Measurements from ENCODE around the gene NES. TPM values are rescaled to one million over a fixed set of nuclear protein-coding genes. Genes with fewer than 3 reads are reported as not detected.
"Not testable (repeated sequence)": the region's sequence is repeated elsewhere in the genome, so short reads cannot be mapped to it uniquely, and the experiment has no call there.

Gene NES
- total RNA-seq, 4 donors from 2014 or later, result 16.6 to 37.4 (median 32.5) TPM

DNA sequence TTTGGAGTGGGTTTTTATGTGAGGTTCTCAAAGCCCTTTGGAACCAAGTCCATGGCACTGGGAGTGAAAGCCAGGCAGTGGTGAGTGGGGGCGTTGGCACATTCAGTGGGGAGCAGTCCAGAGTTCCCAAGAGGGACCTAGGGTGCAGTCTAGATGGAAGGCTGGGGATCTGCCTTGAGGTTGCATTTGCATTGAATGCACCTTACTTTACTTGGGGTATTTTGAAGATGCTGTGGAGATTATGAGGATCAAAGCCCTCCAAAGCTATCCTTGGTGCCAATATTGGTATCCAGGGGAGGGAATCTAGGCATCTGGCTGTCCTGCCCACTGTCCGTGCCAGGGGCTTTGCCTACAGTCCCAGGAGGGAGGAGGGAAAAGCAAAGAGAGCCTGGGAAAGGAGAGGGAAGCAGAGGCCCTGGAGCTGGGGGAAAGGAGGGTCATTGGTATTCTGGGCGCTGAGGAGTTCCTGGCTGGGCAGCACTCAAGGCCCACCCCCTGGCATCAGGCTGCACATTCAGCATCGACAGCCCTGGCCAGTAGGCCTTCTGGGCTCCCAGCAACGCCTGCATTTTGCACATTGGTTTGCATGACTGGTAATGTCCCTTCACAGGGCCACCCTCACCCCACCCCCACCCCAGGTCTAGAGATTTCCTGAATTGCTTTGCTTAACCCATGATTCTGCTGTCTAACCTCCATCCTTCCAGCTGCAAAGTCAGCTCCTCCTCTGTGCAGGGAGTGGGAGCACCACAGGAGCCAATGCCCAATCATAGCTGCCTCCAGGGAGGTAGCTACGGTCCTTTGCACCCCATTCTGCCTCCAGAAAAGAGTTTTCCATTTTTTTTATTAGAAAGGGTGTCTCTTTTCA lies 36.1 kb downstream of the NES start:
- Histone ChIP-seq H3K36me3 (no peaks in the 10 kb centered on the region), H3K4me1 (peaks cover 12 to 21% (median 18%) of the 10 kb centered on the region in 4 donors), H3K9me3 (no peaks in the 10 kb centered on the region), H3K27ac (replicated peaks in 1 of 4) (no peak overlapping the region), H3K4me3 (peak overlapping the region; percentile 44 to 53 (median 50)), H3K27me3 (peaks cover 3 to 96% (median 39%) of the 10 kb centered on the region in 4 donors)
- intact Hi-C loops (cut with DNase I), result no loop called here
- TF ChIP-seq, protein P1, sequence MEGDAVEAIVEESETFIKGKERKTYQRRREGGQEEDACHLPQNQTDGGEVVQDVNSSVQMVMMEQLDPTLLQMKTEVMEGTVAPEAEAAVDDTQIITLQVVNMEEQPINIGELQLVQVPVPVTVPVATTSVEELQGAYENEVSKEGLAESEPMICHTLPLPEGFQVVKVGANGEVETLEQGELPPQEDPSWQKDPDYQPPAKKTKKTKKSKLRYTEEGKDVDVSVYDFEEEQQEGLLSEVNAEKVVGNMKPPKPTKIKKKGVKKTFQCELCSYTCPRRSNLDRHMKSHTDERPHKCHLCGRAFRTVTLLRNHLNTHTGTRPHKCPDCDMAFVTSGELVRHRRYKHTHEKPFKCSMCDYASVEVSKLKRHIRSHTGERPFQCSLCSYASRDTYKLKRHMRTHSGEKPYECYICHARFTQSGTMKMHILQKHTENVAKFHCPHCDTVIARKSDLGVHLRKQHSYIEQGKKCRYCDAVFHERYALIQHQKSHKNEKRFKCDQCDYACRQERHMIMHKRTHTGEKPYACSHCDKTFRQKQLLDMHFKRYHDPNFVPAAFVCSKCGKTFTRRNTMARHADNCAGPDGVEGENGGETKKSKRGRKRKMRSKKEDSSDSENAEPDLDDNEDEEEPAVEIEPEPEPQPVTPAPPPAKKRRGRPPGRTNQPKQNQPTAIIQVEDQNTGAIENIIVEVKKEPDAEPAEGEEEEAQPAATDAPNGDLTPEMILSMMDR (IDR thresholded peaks at IDR 0.05), result no peak
- no peak for TF ChIP-seq POLR2AphosphoS5 (IDR thresholded peaks at IDR 0.05)
- TF ChIP-seq POLR2A (IDR thresholded peaks at IDR 0.05; ENCODE audit: low read depth), result no peak
- no peak for TF ChIP-seq EP300 (IDR thresholded peaks at IDR 0.05)
- DNase-seq (ENCODE audit: extremely low spot score), result no peak
- WGBS, result 44% methylated on average over 6 of the region's 6 CpGs

DNA sequence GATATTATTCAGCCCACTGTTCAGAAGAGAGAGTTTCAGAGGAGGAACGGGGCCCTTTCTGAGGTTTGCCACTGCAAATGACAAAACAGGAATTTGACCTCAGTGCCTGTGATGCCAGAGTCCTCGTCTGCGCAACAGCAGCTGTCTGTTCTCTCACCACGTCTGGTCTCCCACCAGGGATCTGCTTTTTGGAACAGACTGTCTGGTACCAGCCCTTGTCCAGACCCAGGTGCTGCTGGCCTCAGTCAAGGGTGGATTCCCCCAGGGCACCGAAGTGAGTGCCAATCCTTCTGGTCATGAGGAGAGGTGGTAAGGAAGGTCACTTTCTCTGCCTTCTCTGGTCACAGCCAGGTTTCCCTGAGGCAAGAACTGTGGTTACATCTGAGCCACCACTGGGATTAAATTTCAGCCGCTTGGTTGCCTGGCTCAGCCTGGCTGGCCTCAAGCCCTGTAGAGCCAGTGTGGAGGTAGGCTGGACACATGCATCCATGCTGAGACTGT lies 37.6 kb downstream of the NES start:
- Histone ChIP-seq H3K36me3 (no peaks in the 10 kb centered on the region), H3K27me3 (peaks cover 3 to 96% (median 39%) of the 10 kb centered on the region in 4 donors), H3K4me3 (no peak overlapping the region), H3K9me3 (no peaks in the 10 kb centered on the region), H3K4me1 (peaks cover 12 to 21% (median 18%) of the 10 kb centered on the region in 4 donors), H3K27ac (replicated peaks in 1 of 4) (no peak overlapping the region)
- TF ChIP-seq POLR2A (IDR thresholded peaks at IDR 0.05; ENCODE audit: low read depth) (no peak), POLR2AphosphoS5 (IDR thresholded peaks at IDR 0.05) (no peak), EP300 (IDR thresholded peaks at IDR 0.05) (no peak)
- TF ChIP-seq, protein P1 (IDR thresholded peaks at IDR 0.05), result no peak
- no peak for DNase-seq (ENCODE audit: extremely low spot score)
- 52% methylated on average over 5 of the region's 6 CpGs for WGBS
- intact Hi-C loops (cut with DNase I), result no loop called here

DNA sequence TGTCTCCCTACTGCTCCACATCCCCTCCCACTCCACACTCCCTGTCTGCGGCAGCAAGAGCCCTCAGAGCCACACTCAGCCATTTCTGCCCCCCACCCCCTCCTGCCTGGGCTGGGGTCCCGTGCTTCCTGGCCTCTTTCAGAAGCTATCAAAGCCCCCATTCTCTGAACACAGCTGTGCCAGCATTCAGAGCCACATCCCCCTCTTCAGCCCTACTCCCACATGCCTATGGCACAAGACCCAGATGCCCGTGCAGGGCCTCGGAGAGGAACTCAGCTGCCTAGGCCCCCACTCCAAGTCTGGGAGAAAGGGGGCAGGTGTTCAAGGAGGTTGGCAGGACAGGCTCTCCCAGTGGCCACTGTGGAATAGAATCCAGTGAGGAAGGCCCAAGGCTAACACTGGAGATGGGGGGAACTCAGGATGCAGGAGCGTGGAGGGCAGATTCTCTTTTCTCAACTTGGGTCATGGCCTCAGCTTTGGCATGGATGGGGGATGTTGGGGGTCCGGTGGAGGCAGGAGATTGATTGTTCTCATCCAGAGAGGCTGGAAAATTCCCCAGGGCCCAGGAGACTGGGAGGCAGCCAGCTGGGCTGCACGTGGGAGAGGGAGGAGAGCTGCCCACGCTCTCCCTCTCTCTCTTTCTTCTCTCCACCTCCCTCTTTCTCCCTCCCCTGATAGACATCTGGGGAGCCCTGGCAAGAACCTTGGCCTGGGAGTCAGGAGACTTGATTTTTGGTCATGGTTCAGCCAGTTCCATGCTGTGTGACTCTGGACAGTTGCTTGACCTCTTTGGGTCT lies 38.8 kb downstream of the NES start:
- H3K36me3 ChIP-seq, result no peaks in the 10 kb centered on the region
- DNase-seq (ENCODE audit: extremely low spot score), result no peak
- 64% methylated on average over 7 of the region's 8 CpGs for WGBS
- TF ChIP-seq POLR2A (IDR thresholded peaks at IDR 0.05; ENCODE audit: low read depth), result no peak
- TF ChIP-seq, protein P1 (IDR thresholded peaks at IDR 0.05), result no peak
- no peak for TF ChIP-seq POLR2AphosphoS5 (IDR thresholded peaks at IDR 0.05)
- TF ChIP-seq EP300 (IDR thresholded peaks at IDR 0.05), result no peak
- no peak overlapping the region for H3K4me3 ChIP-seq
- H3K27ac ChIP-seq (replicated peaks in 1 of 4), result no peak overlapping the region
- H3K27me3 ChIP-seq, result peaks cover 3 to 98% (median 39%) of the 10 kb centered on the region in 4 donors
- intact Hi-C loops (cut with DNase I), result no loop called here
- H3K4me1 ChIP-seq, result peaks cover 12 to 21% (median 18%) of the 10 kb centered on the region in 4 donors
- no peaks in the 10 kb centered on the region for H3K9me3 ChIP-seq

DNA sequence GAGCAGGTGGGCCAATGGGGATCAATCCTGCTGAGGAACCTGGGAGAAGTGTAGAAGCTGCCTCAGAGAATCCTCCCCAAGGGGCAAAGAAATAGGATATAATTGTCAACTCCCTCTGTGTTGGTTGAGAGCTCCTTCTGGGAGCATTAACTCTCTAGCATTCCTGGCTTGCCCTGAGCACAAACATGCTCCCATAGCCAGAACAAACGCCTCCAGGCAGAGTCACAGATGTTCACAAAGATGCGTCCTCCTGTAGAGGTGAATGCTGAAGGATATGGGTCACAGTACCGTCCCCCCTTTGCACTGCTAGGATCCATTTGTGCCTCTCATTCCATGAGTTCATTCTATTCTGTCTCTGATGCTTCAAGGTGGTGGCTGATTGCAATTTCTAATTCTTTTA lies 44.9 kb downstream of the NES start:
- no peaks in the 10 kb centered on the region for H3K36me3 ChIP-seq
- 68% methylated on average over 3 of the region's 3 CpGs for WGBS
- intact Hi-C loops (cut with DNase I), result no loop called here
- no peaks in the 10 kb centered on the region for H3K4me1 ChIP-seq
- no peak overlapping the region for H3K4me3 ChIP-seq
- peaks cover 0 to 96% (median 8%) of the 10 kb centered on the region in 4 donors for H3K27me3 ChIP-seq
- TF ChIP-seq POLR2A (IDR thresholded peaks at IDR 0.05; ENCODE audit: low read depth) (no peak), EP300 (IDR thresholded peaks at IDR 0.05) (no peak), POLR2AphosphoS5 (IDR thresholded peaks at IDR 0.05) (no peak)
- TF ChIP-seq, protein P1 (IDR thresholded peaks at IDR 0.05), result no peak
- H3K9me3 ChIP-seq, result no peaks in the 10 kb centered on the region
- no peak overlapping the region for H3K27ac ChIP-seq (replicated peaks in 1 of 4)
- DNase-seq (ENCODE audit: extremely low spot score), result no peak

DNA sequence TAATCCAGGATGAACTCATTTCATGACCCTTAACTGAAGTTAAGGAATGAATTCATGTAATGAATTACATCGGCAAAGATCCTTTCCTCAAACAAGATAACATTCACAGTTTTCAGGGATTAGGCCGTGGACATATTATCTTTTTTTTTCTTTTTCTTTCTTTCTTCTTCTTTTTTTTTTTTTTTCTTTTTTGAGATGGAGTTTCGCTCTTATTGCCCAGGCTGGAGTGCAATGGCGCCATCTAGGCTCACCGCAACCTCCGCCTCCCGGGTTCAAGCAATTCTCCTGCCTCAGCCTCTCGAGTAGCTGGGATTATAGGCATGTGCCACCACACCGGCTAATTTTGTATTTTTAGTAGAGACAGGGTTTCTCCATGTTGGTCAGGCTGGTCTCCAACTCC lies 46.1 kb downstream of the NES start:
- H3K4me1 ChIP-seq; H3K4me3 ChIP-seq; H3K27ac ChIP-seq (replicated peaks in 1 of 4); DNase-seq (ENCODE audit: extremely low spot score); H3K36me3 ChIP-seq; H3K9me3 ChIP-seq; intact Hi-C loops (cut with DNase I): not testable (repeated sequence)
- H3K27me3 ChIP-seq, result peaks cover 0 to 98% (median 16%) of the 10 kb centered on the region in 4 donors
- WGBS, result 61% methylated on average over 9 of the region's 9 CpGs

All from esophagus muscularis mucosa (tissue), 4 donors.